PC-9 (cell line): Measurements from ENCODE around the gene PGAP3.

Source experiments
- CTCF ChIP-seq: fragments of 200-600 bp; sonication (generic); conservative IDR thresholded peaks from 2 replicates; pipeline ENCODE4 v1.6.1; 2017; ENCODE audit warnings: mixed run types, antibody characterized with exemption, mild to moderate bottlenecking, moderate library complexity
- EZH2 ChIP-seq: fragments of 200-600 bp; sonication (generic); IDR thresholded peaks from 2 replicates; pipeline ENCODE4 v1.8.0; 2017; ENCODE audit warnings: antibody characterized with exemption, low read depth

GRCh38 chr17:39676198-39676819, 11.5 kb downstream of the PGAP3 start:
- TF ChIP-seq CTCF = no peak
- TF ChIP-seq EZH2 = no peak
